ENCODE data around the gene NGF.

- TF ChIP-seq CTCF (IDR thresholded peaks at IDR 0.05) (no peak), POLR2A (IDR thresholded peaks at IDR 0.05) (no peak), POLR2AphosphoS5 (IDR thresholded peaks at IDR 0.05) (no peak)
Observed at GRCh38 chr1:115330480-115331013, 7.5 kb downstream of the NGF start.

Measured in prostate gland (tissue), 2 donors.